HEK293 (cell line): Measurements from ENCODE around the gene ARHGEF12.
A peak's percentile ranks its signal among the peaks of the same experiment; 100 is the strongest.

Source experiments
- CTCF ChIP-seq: fragments of 450-650 bp; formaldehyde crosslinking; IDR thresholded peaks from 2 replicates; pipeline ENCODE4 v1.5.1; 2016; ENCODE audit warnings: missing biosample characterization, missing genetic modification characterization
- ZNF26 ChIP-seq: fragments of 450-650 bp; formaldehyde crosslinking; IDR thresholded peaks from 2 replicates; pipeline ENCODE4 v1.5.1; 2016; ENCODE audit warnings: missing biosample characterization, missing genetic modification characterization
- ZNF302 ChIP-seq: fragments of 450-650 bp; formaldehyde crosslinking; IDR thresholded peaks from 2 replicates; pipeline ENCODE4 v1.5.1; 2016; ENCODE audit warnings: missing biosample characterization, missing genetic modification characterization, low read depth
- ZNF670 ChIP-seq: fragments of 450-650 bp; formaldehyde crosslinking; IDR thresholded peaks from 2 replicates; pipeline ENCODE4 v1.5.1; 2016; ENCODE audit warnings: missing biosample characterization, missing genetic modification characterization, low read depth
- ZNF837 ChIP-seq: fragments of 450-650 bp; formaldehyde crosslinking; IDR thresholded peaks from 2 replicates; pipeline ENCODE4 v1.5.1; 2016; ENCODE audit warnings: missing biosample characterization, missing genetic modification characterization

- 0 out of 2 replicates have a peak, but pooled peaks have one; percentile 20 for TF ChIP-seq CTCF (tag by site-specific recombination)
- TF ChIP-seq ZNF302 = no peak
- no peak for TF ChIP-seq ZNF26 (tag by site-specific recombination)
- TF ChIP-seq ZNF670 (tag by site-specific recombination) = no peak
- no peak for TF ChIP-seq ZNF837 (tag by site-specific recombination)
These were observed 29.5 kb upstream of the ARHGEF12 start for GRCh38 chr11:120306519-120307242.
